Activated CD8-positive, alpha-beta T cell treated with anti-CD3 and anti-CD28 coated beads for 36 hours (primary cell): ENCODE data around the gene INPP5E. TPM values are rescaled to one million over a fixed set of nuclear protein-coding genes. Genes with fewer than 3 reads are reported as not detected.

Experiments
- ATAC-seq: fragments of 200-7000 bp; cut with Tn5 transposase; one replicate; pipeline ENCODE4 v1.10.0; 2021; ENCODE audit warnings: mild to moderate bottlenecking, moderate library complexity
- CTCF ChIA-PET: fragments of 350-600 bp; sonication (Branson Sonifier 250); formaldehyde crosslinking; loops from one replicate; lab custom pipeline; 2021; ENCODE audit warnings: antibody characterized with exemption; lab: Charles Lee
- POLR2A ChIA-PET: fragments of 350-600 bp; sonication (Branson Sonifier 250); formaldehyde crosslinking; loops from one replicate; lab custom pipeline; 2021; ENCODE audit warnings: antibody characterized with exemption; lab: Charles Lee
- DNase-seq: peaks from one replicate; pipeline ENCODE4 v3.0.0-alpha.2; 2020
- H3K27ac Mint-ChIP-seq: one replicate; pipeline ENCODE4 v1.8.0; 2021; ENCODE audit warnings: mild to moderate bottlenecking, mixed read lengths
- H3K27me3 Mint-ChIP-seq: one replicate; pipeline ENCODE4 v1.8.0; 2021; ENCODE audit warnings: mixed read lengths
- H3K36me3 Mint-ChIP-seq: one replicate; pipeline ENCODE4 v1.8.0; 2021; ENCODE audit warnings: low read depth, mixed read lengths
- H3K4me1 Mint-ChIP-seq: one replicate; pipeline ENCODE4 v1.8.0; 2021; ENCODE audit warnings: low read depth, mixed read lengths
- H3K4me3 Mint-ChIP-seq: one replicate; pipeline ENCODE4 v1.8.0; 2021; ENCODE audit warnings: mild to moderate bottlenecking, moderate library complexity, mixed read lengths
- H3K9me3 Mint-ChIP-seq: one replicate; pipeline ENCODE4 v1.8.0; 2021; ENCODE audit warnings: mixed read lengths
- intact Hi-C: fragments of 100-400 bp; cut with micrococcal nuclease; formaldehyde crosslinking; loops from one replicate; pipeline ENCODE4 v1.10.0; 2022
- total RNA-seq, 2 experiments: library from RNA; stranded (reverse); gene quantifications; one replicate each; pipeline ENCODE4 v1.2.3, GENCODE V29; 2021
- TF ChIP-seq, protein P1 (sequence below): fragments of 200-600 bp; IDR thresholded peaks from one replicate; pipeline ENCODE4 v1.8.0; 2022; ENCODE audit warnings: antibody characterized with exemption, mild to moderate bottlenecking

Gene INPP5E
- total RNA-seq, 2 experiments from 2014 or later: 12.0 to 13.8 TPM

DNA sequence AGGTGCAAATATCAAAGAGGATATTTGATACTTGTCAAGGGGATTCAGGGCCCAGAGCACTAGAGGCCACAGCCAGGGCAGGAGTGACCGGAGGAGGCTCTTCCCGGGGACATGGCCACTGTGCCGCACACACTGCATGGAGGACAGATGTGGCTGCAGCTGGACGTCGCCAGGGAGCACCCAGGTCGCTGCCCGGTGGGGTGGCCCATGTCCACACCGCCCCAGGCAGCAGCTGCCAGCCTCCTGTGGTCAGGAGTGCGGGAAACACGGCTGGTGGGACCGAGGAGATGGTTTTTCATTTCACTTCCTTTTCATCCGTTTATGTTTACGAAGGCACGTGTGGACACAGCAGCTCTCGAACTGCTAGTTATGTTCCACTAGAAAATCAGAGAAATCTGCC lies 28.1 kb upstream of the INPP5E start:
- Mint-ChIP-seq H3K9me3 (no peaks in the 10 kb centered on the region), H3K36me3 (peaks cover 25% of the 10 kb centered on the region), H3K4me3 (no peak overlapping the region), H3K4me1 (no peaks in the 10 kb centered on the region), H3K27me3 (no peaks in the 10 kb centered on the region), H3K27ac (no peak overlapping the region)
- DNase-seq (no peak), ATAC-seq (no peak)
- ChIA-PET CTCF (no interaction called here), POLR2A (no interaction called here)
- TF ChIP-seq, protein P1, sequence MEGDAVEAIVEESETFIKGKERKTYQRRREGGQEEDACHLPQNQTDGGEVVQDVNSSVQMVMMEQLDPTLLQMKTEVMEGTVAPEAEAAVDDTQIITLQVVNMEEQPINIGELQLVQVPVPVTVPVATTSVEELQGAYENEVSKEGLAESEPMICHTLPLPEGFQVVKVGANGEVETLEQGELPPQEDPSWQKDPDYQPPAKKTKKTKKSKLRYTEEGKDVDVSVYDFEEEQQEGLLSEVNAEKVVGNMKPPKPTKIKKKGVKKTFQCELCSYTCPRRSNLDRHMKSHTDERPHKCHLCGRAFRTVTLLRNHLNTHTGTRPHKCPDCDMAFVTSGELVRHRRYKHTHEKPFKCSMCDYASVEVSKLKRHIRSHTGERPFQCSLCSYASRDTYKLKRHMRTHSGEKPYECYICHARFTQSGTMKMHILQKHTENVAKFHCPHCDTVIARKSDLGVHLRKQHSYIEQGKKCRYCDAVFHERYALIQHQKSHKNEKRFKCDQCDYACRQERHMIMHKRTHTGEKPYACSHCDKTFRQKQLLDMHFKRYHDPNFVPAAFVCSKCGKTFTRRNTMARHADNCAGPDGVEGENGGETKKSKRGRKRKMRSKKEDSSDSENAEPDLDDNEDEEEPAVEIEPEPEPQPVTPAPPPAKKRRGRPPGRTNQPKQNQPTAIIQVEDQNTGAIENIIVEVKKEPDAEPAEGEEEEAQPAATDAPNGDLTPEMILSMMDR: no peak
- intact Hi-C loops: no loop called here

DNA sequence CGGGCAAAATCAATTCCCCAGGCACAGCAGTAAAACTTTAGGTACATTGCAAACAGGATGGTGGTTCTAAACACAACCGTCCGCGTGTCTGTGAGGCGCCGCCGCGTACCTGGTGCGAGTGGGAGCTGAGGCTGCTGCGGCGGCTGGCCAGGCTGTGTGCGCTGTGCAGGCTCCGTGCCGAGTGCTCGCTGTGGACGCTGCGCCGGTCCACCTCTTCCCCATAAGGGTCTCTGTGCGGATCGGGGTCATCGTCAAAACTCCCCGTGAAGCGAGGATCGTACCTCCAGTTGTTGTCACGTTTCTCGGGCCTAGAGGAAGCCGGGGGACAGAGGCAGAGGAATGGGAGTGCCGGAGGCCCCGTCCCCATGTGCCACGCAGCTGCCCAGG lies 26.5 kb upstream of the INPP5E start:
- no peaks in the 10 kb centered on the region for H3K4me1 Mint-ChIP-seq
- no peak overlapping the region for H3K4me3 Mint-ChIP-seq
- H3K9me3 Mint-ChIP-seq: no peaks in the 10 kb centered on the region
- no peak overlapping the region for H3K27ac Mint-ChIP-seq
- ChIA-PET CTCF (no interaction called here), POLR2A (no interaction called here)
- intact Hi-C loops: no loop called here
- H3K36me3 Mint-ChIP-seq: peaks cover 34% of the 10 kb centered on the region
- no peaks in the 10 kb centered on the region for H3K27me3 Mint-ChIP-seq
- no peak for DNase-seq
- TF ChIP-seq, protein P1: no peak
- ATAC-seq: no peak

DNA sequence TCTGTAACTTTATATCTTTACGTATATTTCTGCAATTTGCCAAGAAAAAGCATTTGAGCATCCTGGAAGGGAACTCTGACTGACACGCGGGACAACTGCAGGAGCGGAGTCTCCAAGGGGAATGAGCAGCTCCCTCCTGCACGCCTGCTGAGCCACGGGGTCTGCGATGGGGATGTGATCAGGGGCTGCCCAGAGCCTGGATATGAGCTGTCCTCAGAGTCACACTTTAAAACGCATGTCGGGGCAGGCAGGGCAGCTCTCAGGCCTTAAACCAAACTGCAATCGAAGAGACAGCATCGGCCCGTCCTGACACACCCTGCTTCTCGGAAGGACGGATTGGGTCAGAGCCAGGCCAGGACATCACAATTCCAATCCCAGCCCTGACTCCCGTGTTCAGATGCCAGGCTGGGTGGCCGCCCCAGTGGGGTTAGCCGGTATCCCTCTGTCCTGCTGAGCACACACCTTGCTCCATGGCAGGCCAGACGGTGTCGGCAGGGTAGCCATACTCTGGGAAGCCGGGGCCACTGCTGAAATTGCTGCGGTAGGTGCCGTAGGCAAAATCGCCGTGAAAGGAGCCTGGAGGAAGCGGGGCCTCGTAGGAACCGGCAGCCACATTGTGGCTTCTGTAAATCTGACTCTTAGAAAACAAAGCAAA lies 26.0 kb upstream of the INPP5E start:
- no peak for DNase-seq
- no peaks in the 10 kb centered on the region for H3K9me3 Mint-ChIP-seq
- intact Hi-C loops: no loop called here
- peaks cover 39% of the 10 kb centered on the region for H3K36me3 Mint-ChIP-seq
- ATAC-seq: no peak
- H3K4me3 Mint-ChIP-seq: no peak overlapping the region
- H3K27me3 Mint-ChIP-seq: no peaks in the 10 kb centered on the region
- H3K27ac Mint-ChIP-seq: no peak overlapping the region
- TF ChIP-seq, protein P1: no peak
- ChIA-PET POLR2A (no interaction called here), CTCF (interaction anchor here (1.5 kb wide), 1 partner anchor 21 kb away, joined by 4 read pairs; no protein-coding TSS in a partner anchor)
- H3K4me1 Mint-ChIP-seq: no peaks in the 10 kb centered on the region

DNA sequence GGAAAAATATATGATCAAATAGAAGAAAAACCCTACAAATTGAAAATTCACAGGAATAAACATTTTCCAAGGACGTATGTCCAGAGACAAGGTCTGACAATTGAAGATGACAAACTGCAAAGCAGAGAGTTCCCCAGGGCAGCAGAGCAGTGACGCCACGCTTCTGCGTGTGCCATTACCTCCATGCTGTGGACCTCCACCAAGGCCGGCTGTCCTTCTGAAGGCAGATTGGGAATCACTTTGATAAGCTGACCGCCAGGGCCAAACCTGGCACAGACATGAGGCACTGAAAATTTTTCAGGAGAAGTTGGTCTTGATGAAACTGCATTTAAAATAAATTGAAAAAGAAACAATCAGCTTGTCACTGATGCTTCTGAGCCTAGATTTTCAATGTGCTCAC lies 24.6 kb upstream of the INPP5E start:
- CTCF ChIA-PET: interaction anchor here (1.5 kb wide), 1 partner anchor 23 kb away, joined by 4 read pairs; no protein-coding TSS in a partner anchor
- intact Hi-C loops: no loop called here
- no peaks in the 10 kb centered on the region for H3K4me1 Mint-ChIP-seq
- no peak for ATAC-seq
- TF ChIP-seq, protein P1: no peak
- H3K27ac Mint-ChIP-seq: no peak overlapping the region
- POLR2A ChIA-PET: no interaction called here
- no peak overlapping the region for H3K4me3 Mint-ChIP-seq
- no peaks in the 10 kb centered on the region for H3K27me3 Mint-ChIP-seq
- H3K9me3 Mint-ChIP-seq: no peaks in the 10 kb centered on the region
- no peak for DNase-seq
- peaks cover 46% of the 10 kb centered on the region for H3K36me3 Mint-ChIP-seq

DNA sequence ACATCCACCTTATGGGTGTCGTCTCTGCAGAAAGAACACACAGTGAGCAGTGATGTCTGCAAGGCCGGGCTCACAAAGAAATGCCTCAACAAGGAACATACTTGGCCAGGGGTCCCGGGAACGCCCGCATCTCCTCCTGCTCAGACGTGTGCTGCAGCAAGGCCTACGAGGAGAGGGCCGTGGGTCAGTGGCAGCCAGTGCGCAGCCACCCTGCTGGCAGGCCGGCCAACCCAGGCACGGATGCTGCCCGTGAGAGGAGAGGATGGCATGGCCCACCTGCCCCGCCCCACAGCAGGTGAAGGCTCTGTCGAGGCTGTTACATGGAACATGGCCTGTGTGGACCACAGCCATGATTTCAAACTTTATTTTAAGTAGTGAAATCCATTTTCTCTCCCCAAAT lies 23.9 kb upstream of the INPP5E start:
- Mint-ChIP-seq H3K9me3 (no peaks in the 10 kb centered on the region), H3K36me3 (peaks cover 53% of the 10 kb centered on the region), H3K4me3 (no peak overlapping the region), H3K27me3 (no peaks in the 10 kb centered on the region), H3K4me1 (no peaks in the 10 kb centered on the region), H3K27ac (no peak overlapping the region)
- intact Hi-C loops: no loop called here
- TF ChIP-seq, protein P1: no peak
- ATAC-seq: no peak
- ChIA-PET POLR2A (interaction anchor here (1.0 kb wide), 1 partner anchor 28 kb away, joined by 3 read pairs; no protein-coding TSS in a partner anchor), CTCF (no interaction called here)
- no peak for DNase-seq
